Ectodermal cell (in vitro differentiated cells): Measurements from ENCODE around the gene LRP5.

Experiments
- H3K27ac ChIP-seq: 2 replicates; pipeline ENCODE4 v1.7.0; 2013; ENCODE audit warnings: mild to moderate bottlenecking, low read depth, low read length; ENCODE audit not compliant: insufficient read depth, poor library complexity, severe bottlenecking
- H3K27me3 ChIP-seq: 2 replicates; pipeline ENCODE4 v1.7.0; 2013; ENCODE audit warnings: mild to moderate bottlenecking, low read length; ENCODE audit not compliant: insufficient read depth, control insufficient read depth, poor library complexity, severe bottlenecking
- H3K36me3 ChIP-seq: one replicate; pipeline ENCODE4 v1.7.0; 2013; ENCODE audit warnings: low read length; ENCODE audit not compliant: control insufficient read depth, insufficient read depth
- H3K4me1 ChIP-seq: one replicate; pipeline ENCODE4 v1.7.0; 2013; ENCODE audit warnings: low read length; ENCODE audit not compliant: control insufficient read depth, insufficient read depth
- H3K4me3 ChIP-seq: 2 replicates; pipeline ENCODE4 v1.7.0; 2013; ENCODE audit warnings: low read depth, low read length, control low read depth; ENCODE audit not compliant: insufficient read depth
- H3K9me3 ChIP-seq: 2 replicates; pipeline ENCODE4 v1.7.0; 2013; ENCODE audit warnings: mild to moderate bottlenecking, low read length, moderate library complexity; ENCODE audit not compliant: control insufficient read depth
- WGBS, 2 experiments: methylation state at CpG; one replicate each; pipeline ENCODE4 v1.1.7; 2013; ENCODE audit warnings: missing lambda C conversion rate in 2 of 2; 5-methylcytosine and 5-hydroxymethylcytosine counted together

The LRP5 gene

GRCh38 chr11:68413591-68413999, 101.2 kb downstream of the LRP5 start:
- peaks cover 11% of the 10 kb centered on the region for H3K36me3 ChIP-seq

GRCh38 chr11:68414496-68415221, 102.3 kb downstream of the LRP5 start:
- Histone ChIP-seq H3K9me3 (no peaks in the 10 kb centered on the region), H3K27ac (no peak overlapping the region), H3K36me3 (peaks cover 11% of the 10 kb centered on the region), H3K27me3 (no peaks in the 10 kb centered on the region), H3K4me3 (no peak overlapping the region), H3K4me1 (no peaks in the 10 kb centered on the region)
- 94 to 96% methylated on average over 19 of the region's 19 CpGs for WGBS, 2 experiments

More at GRCh38 chr11:68413591-68413999, 101.2 kb downstream of the LRP5 start:
- H3K9me3 ChIP-seq, result no peaks in the 10 kb centered on the region
- H3K4me1 ChIP-seq, result no peaks in the 10 kb centered on the region
- H3K27me3 ChIP-seq, result no peaks in the 10 kb centered on the region
- no peak overlapping the region for H3K4me3 ChIP-seq
- 95 to 97% methylated on average over 27 of the region's 27 CpGs for WGBS, 2 experiments
- H3K27ac ChIP-seq, result no peak overlapping the region

- no peaks in the 10 kb centered on the region for H3K4me1 ChIP-seq
- H3K36me3 ChIP-seq, result peaks cover 11% of the 10 kb centered on the region
- H3K27ac ChIP-seq, result no peak overlapping the region
- H3K4me3 ChIP-seq, result no peak overlapping the region
- 96 to 97% methylated on average over 22 of the region's 22 CpGs for WGBS, 2 experiments
- H3K9me3 ChIP-seq, result no peaks in the 10 kb centered on the region
- no peaks in the 10 kb centered on the region for H3K27me3 ChIP-seq
Observed at GRCh38 chr11:68416070-68416578, 103.7 kb downstream of the LRP5 start.

- H3K36me3 ChIP-seq, result peaks cover 11% of the 10 kb centered on the region
- no peaks in the 10 kb centered on the region for H3K27me3 ChIP-seq
- 80 to 87% methylated on average over 6 of the region's 6 CpGs for WGBS, 2 experiments
- no peak overlapping the region for H3K4me3 ChIP-seq
- H3K27ac ChIP-seq, result no peak overlapping the region
- H3K9me3 ChIP-seq, result no peaks in the 10 kb centered on the region
- H3K4me1 ChIP-seq, result no peaks in the 10 kb centered on the region
Observed at GRCh38 chr11:68418648-68419047, 106.3 kb downstream of the LRP5 start.

- Histone ChIP-seq H3K27ac (no peak overlapping the region), H3K36me3 (peaks cover under 1% of the 10 kb centered on the region), H3K4me1 (no peaks in the 10 kb centered on the region), H3K27me3 (no peaks in the 10 kb centered on the region), H3K9me3 (no peaks in the 10 kb centered on the region), H3K4me3 (no peak overlapping the region)
- 94 to 95% methylated on average over 7 of the region's 7 CpGs for WGBS, 2 experiments
Observed at GRCh38 chr11:68420171-68420570, 107.8 kb downstream of the LRP5 start.

GRCh38 chr11:68423481-68423880, 111.1 kb downstream of the LRP5 start:
- Histone ChIP-seq H3K27me3 (no peaks in the 10 kb centered on the region), H3K36me3 (peaks cover 4% of the 10 kb centered on the region), H3K9me3 (no peaks in the 10 kb centered on the region), H3K27ac (no peak overlapping the region), H3K4me3 (no peak overlapping the region), H3K4me1 (no peaks in the 10 kb centered on the region)
- WGBS, 2 experiments, result 96 to 97% methylated on average over 21 of the region's 21 CpGs

- H3K27me3 ChIP-seq, result no peaks in the 10 kb centered on the region
- peaks cover 5% of the 10 kb centered on the region for H3K36me3 ChIP-seq
- H3K4me3 ChIP-seq, result no peak overlapping the region
- no peaks in the 10 kb centered on the region for H3K4me1 ChIP-seq
- no peak overlapping the region for H3K27ac ChIP-seq
- 95 to 96% methylated on average over 19 of the region's 19 CpGs for WGBS, 2 experiments
- no peaks in the 10 kb centered on the region for H3K9me3 ChIP-seq
Observed at GRCh38 chr11:68424101-68424632, 111.8 kb downstream of the LRP5 start.

- Histone ChIP-seq H3K27ac (no peak overlapping the region), H3K36me3 (peaks cover 13% of the 10 kb centered on the region), H3K9me3 (no peaks in the 10 kb centered on the region), H3K4me1 (no peaks in the 10 kb centered on the region), H3K4me3 (no peak overlapping the region), H3K27me3 (no peaks in the 10 kb centered on the region)
- WGBS, 2 experiments, result 94 to 95% methylated on average over 40 of the region's 40 CpGs
Observed at GRCh38 chr11:68424981-68425865, 112.8 kb downstream of the LRP5 start.

GRCh38 chr11:68425866-68426380, 113.5 kb downstream of the LRP5 start:
- Histone ChIP-seq H3K27ac (no peak overlapping the region), H3K4me3 (no peak overlapping the region), H3K27me3 (no peaks in the 10 kb centered on the region), H3K36me3 (peaks cover 13% of the 10 kb centered on the region), H3K9me3 (no peaks in the 10 kb centered on the region), H3K4me1 (no peaks in the 10 kb centered on the region)
- WGBS, 2 experiments, result 94 to 96% methylated on average over 21 of the region's 21 CpGs

- Histone ChIP-seq H3K4me1 (no peaks in the 10 kb centered on the region), H3K36me3 (peaks cover 13% of the 10 kb centered on the region), H3K27me3 (no peaks in the 10 kb centered on the region), H3K27ac (no peak overlapping the region), H3K9me3 (no peaks in the 10 kb centered on the region), H3K4me3 (no peak overlapping the region)
- WGBS, 2 experiments, result 94 to 99% methylated on average over 2 to 3 of the region's 3 CpGs
Observed at GRCh38 chr11:68429661-68430060, 117.3 kb downstream of the LRP5 start.
